Endothelial cell of umbilical vein (primary cell): ENCODE measurements around the gene TMED8. TPM values are rescaled to one million over a fixed set of nuclear protein-coding genes. Genes with fewer than 3 reads are reported as not detected.

Experiments
- BruUV-seq: library from RNA; stranded (reverse); fragments of 400-500 nt; replicated peaks from 2 replicates; lab custom pipeline; 2021; lab: Mats Ljungman, UMichigan
- CTCF ChIA-PET: fragments of 300-600, 350-600 bp; sonication (Branson Sonifier 250); formaldehyde crosslinking; loops from one replicate; lab custom pipeline; 2021; ENCODE audit warnings: antibody characterized with exemption, inconsistent platforms; lab: Charles Lee
- POLR2A ChIA-PET: fragments of 300-600, 350-600 bp; sonication (Branson Sonifier 250); formaldehyde crosslinking; loops from one replicate; lab custom pipeline; 2021; ENCODE audit warnings: antibody characterized with exemption, inconsistent platforms; lab: Charles Lee
- DNase-seq: peaks from one replicate; pipeline ENCODE4 v3.0.0-alpha.2; 2011; ENCODE audit warnings: low read depth, low spot score
- FAIRE-seq: peaks from 2 replicates; lab custom pipeline; 2011; peaks lifted over from hg19 to GRCh38; lab: Jason Lieb, UNC
- H2AFZ ChIP-seq: 2 replicates; pipeline ENCODE4 v1.6.0; 2012; ENCODE audit warnings: low read depth, low read length, control low read depth, inconsistent platforms
- H3K27ac ChIP-seq: 2 replicates; pipeline ENCODE4 v1.5.1; 2011; ENCODE audit warnings: low read depth, mild to moderate bottlenecking, control low read depth, low read length, moderate library complexity; ENCODE audit not compliant: insufficient read depth
- H3K27me3 ChIP-seq, 2 experiments: 2 replicates each; pipeline versions ENCODE4 v1.6.0 to v1.6.1; 2011; ENCODE audit warnings: low read length in 2 of 2, mixed read lengths in 1 of 2; ENCODE audit not compliant: control insufficient read depth in 2 of 2, insufficient read depth in 2 of 2
- H3K36me3 ChIP-seq, 2 experiments: 2 replicates in 1 of 2; 3 replicates in 1 of 2; pipeline ENCODE4 v1.5.1; 2011; ENCODE audit warnings: low read length in 2 of 2, mild to moderate bottlenecking in 1 of 2, moderate library complexity in 1 of 2; ENCODE audit not compliant: control insufficient read depth in 2 of 2, insufficient read depth in 2 of 2; ENCODE audit errors: extremely low read depth in 1 of 2
- H3K4me1 ChIP-seq: 3 replicates; pipeline ENCODE4 v1.5.1; 2011; ENCODE audit warnings: mild to moderate bottlenecking, low read length; ENCODE audit not compliant: control insufficient read depth, insufficient read depth; ENCODE audit errors: extremely low read depth
- H3K4me2 ChIP-seq: 2 replicates; pipeline ENCODE4 v1.6.1; 2011; ENCODE audit warnings: low read length, control low read depth, mixed read lengths; ENCODE audit not compliant: insufficient read depth
- H3K4me3 ChIP-seq, 3 experiments: fragments of 200-600 bp in 1 of 3; sonication (generic), shearing (Covaris generic) in 1 of 3; replicated peaks in 1 of 3; 2 replicates each; pipeline ENCODE4 v1.5.1; 2011 to 2016; ENCODE audit warnings: control low read depth in 3 of 3, low read length in 3 of 3, mild to moderate bottlenecking in 2 of 3, inconsistent platforms in 1 of 3, low read depth in 1 of 3, moderate library complexity in 1 of 3; ENCODE audit not compliant: insufficient read depth in 1 of 3
- H3K79me2 ChIP-seq: 2 replicates; pipeline ENCODE4 v1.6.0; 2012; ENCODE audit warnings: low read length, inconsistent platforms; ENCODE audit not compliant: control insufficient read depth, insufficient read depth
- H3K9ac ChIP-seq: replicated peaks from 2 replicates; pipeline ENCODE3; 2011; ENCODE audit warnings: low read length, control low read depth; ENCODE audit not compliant: insufficient read depth; ENCODE audit errors: extremely low read depth
- H3K9me1 ChIP-seq: replicated peaks from 3 replicates; pipeline ENCODE4 v1.6.0; 2011; ENCODE audit warnings: mild to moderate bottlenecking, low read length; ENCODE audit not compliant: control insufficient read depth, insufficient read depth; ENCODE audit errors: extremely low read depth
- H3K9me3 ChIP-seq: replicated peaks from 2 replicates; pipeline ENCODE4 v1.5.1; 2012; ENCODE audit warnings: low read length, inconsistent platforms; ENCODE audit not compliant: control insufficient read depth, insufficient read depth
- H4K20me1 ChIP-seq: replicated peaks from 2 replicates; pipeline ENCODE3; 2011; ENCODE audit warnings: mild to moderate bottlenecking, low read length; ENCODE audit not compliant: control insufficient read depth, insufficient read depth; ENCODE audit errors: extremely low read depth
- EZH2 ChIP-seq: IDR thresholded peaks from 2 replicates; pipeline ENCODE4 v1.6.1; 2012; ENCODE audit warnings: borderline replicate concordance, low read depth, mild to moderate bottlenecking, moderate library complexity, low read length, inconsistent platforms; ENCODE audit not compliant: severe bottlenecking
- FOS ChIP-seq: IDR thresholded peaks from 2 replicates; pipeline ENCODE4 v1.6.1; 2011; ENCODE audit warnings: mild to moderate bottlenecking, low read length, moderate library complexity, borderline replicate concordance; ENCODE audit not compliant: insufficient read depth
- GATA2 ChIP-seq: IDR thresholded peaks from 2 replicates; pipeline ENCODE4 v1.7.0; 2011; ENCODE audit warnings: low read depth, mild to moderate bottlenecking, moderate library complexity, mixed read lengths, low read length; ENCODE audit not compliant: insufficient read length, insufficient read depth
- JUN ChIP-seq: IDR thresholded peaks from 2 replicates; pipeline ENCODE4 v1.6.1; 2011; ENCODE audit warnings: borderline replicate concordance, low read depth; ENCODE audit not compliant: insufficient read length, insufficient read depth
- MAX ChIP-seq: IDR thresholded peaks from 2 replicates; pipeline ENCODE4 v1.6.1; 2011; ENCODE audit not compliant: insufficient read depth, insufficient read length
- POLR2AphosphoS5 ChIP-seq: IDR thresholded peaks from 2 replicates; pipeline ENCODE4 v1.6.1; 2012; ENCODE audit warnings: low read depth, mild to moderate bottlenecking, control low read depth, low read length, moderate library complexity; ENCODE audit not compliant: insufficient read depth
- dilution Hi-C: fragments of 300-500 bp; cut with MboI; formaldehyde crosslinking; loops from one replicate; pipeline ENCODE4 v1.15.0; 2019; ENCODE audit warnings: low sequenced_read_pairs; ENCODE audit not compliant: extremely low pct_ligation_motif_present
- intact Hi-C: fragments of 100-400 bp; cut with micrococcal nuclease; formaldehyde crosslinking; loops from one replicate; pipeline ENCODE4 v1.10.0; 2022
- polyA plus RNA-seq, 4 experiments: library from polyadenylated mRNA; depleted of rRNA in 3 of 4; stranded (reverse) in 3 of 4; unstranded in 1 of 4; fragments of >200 nt; gene quantifications; 2 replicates each; pipeline versions ENCODE4 v1.2.1 to v1.2.3, GENCODE V29; 2011 to 2012; ENCODE audit warnings: missing spikeins in 1 of 4
- total RNA-seq: library from RNA; stranded (reverse); gene quantifications from 2 replicates; pipeline ENCODE4 v1.2.3, GENCODE V29; 2021
- TF ChIP-seq, protein P1 (sequence below), 2 donors: IDR thresholded peaks; 1 replicate in 1 of 2; 2 replicates in 1 of 2; pipeline ENCODE4 v1.5.1; 2011; ENCODE audit warnings: low read length in 2 of 2, mild to moderate bottlenecking in 2 of 2, moderate library complexity in 2 of 2, control low read depth in 1 of 2, inconsistent platforms in 1 of 2, low read depth in 1 of 2; ENCODE audit not compliant: insufficient read depth in 1 of 2; ENCODE audit errors: extremely low read depth in 1 of 2

Gene TMED8
- total and polyA plus RNA-seq, 2 donors (not counting 3 experiments of a cell fraction or from before 2014, with no cell fraction given) = 5.2 to 12.6 TPM

GRCh38 chr14:77426396-77426795 is 49.5 kb upstream of the TMED8 start:
- H3K4me3 ChIP-seq = no peak overlapping the region
- H3K36me3 ChIP-seq = peaks cover 7 to 39% of the 10 kb centered on the region in 2 experiments
- FAIRE-seq (no peak), DNase-seq (no peak)
- TF ChIP-seq POLR2AphosphoS5 = no peak
- no peak for TF ChIP-seq JUN
- no peak for TF ChIP-seq EZH2
- no peak for TF ChIP-seq FOS
- no peak for TF ChIP-seq GATA2
- TF ChIP-seq, protein P1, sequence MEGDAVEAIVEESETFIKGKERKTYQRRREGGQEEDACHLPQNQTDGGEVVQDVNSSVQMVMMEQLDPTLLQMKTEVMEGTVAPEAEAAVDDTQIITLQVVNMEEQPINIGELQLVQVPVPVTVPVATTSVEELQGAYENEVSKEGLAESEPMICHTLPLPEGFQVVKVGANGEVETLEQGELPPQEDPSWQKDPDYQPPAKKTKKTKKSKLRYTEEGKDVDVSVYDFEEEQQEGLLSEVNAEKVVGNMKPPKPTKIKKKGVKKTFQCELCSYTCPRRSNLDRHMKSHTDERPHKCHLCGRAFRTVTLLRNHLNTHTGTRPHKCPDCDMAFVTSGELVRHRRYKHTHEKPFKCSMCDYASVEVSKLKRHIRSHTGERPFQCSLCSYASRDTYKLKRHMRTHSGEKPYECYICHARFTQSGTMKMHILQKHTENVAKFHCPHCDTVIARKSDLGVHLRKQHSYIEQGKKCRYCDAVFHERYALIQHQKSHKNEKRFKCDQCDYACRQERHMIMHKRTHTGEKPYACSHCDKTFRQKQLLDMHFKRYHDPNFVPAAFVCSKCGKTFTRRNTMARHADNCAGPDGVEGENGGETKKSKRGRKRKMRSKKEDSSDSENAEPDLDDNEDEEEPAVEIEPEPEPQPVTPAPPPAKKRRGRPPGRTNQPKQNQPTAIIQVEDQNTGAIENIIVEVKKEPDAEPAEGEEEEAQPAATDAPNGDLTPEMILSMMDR (IDR thresholded peaks at IDR 0.05; ENCODE audit: extremely low read depth in 1 of 2, insufficient read depth in 1 of 2, low read depth in 1 of 2, low read length in 2 of 2) = no peak
- TF ChIP-seq MAX = no peak
- H3K27me3 ChIP-seq = no peaks in the 10 kb centered on the region
- H2AFZ ChIP-seq = no peak overlapping the region
- no peaks in the 10 kb centered on the region for H3K79me2 ChIP-seq
- H3K9me3 ChIP-seq = no peaks in the 10 kb centered on the region
- no peaks in the 10 kb centered on the region for H3K4me1 ChIP-seq
- dilution Hi-C loops = no loop called here
- no TSS peak for BruUV-seq
- CTCF ChIA-PET = interaction anchor here (0.5 kb wide), 1 partner anchor 28 kb away, joined by 3 read pairs; no protein-coding TSS in a partner anchor
- no peaks in the 10 kb centered on the region for H4K20me1 ChIP-seq
- no peak overlapping the region for H3K4me2 ChIP-seq
- intact Hi-C loops = no loop called here
- H3K9me1 ChIP-seq = no peaks in the 10 kb centered on the region
- no peak overlapping the region for H3K27ac ChIP-seq
- POLR2A ChIA-PET = no interaction called here
- H3K9ac ChIP-seq = no peak overlapping the region
